Measurements from ENCODE around the gene TMPRSS6.

GRCh38 chr22:37043209-37043827, 66.2 kb downstream of the TMPRSS6 start:
- TF ChIP-seq CTCF (IDR thresholded peaks at IDR 0.05): no peak
- TF ChIP-seq POLR2A (IDR thresholded peaks at IDR 0.05): no peak
- TF ChIP-seq POLR2AphosphoS5 (IDR thresholded peaks at IDR 0.05; ENCODE audit: insufficient read depth in 1 of 2, low read depth in 1 of 2): no peak
